Activated T-cell treated with anti-CD3 and anti-CD28 coated beads, Interleukin-2, amount 50 U/mL, for 4 hours (primary cell): ENCODE results near the gene ISG20L2. TPM values are rescaled to one million over a fixed set of nuclear protein-coding genes. Genes with fewer than 3 reads are reported as not detected.

Experiments
- total RNA-seq, 3 donors: library from RNA; stranded (reverse); gene quantifications; one replicate each; pipeline ENCODE4 v1.2.1, GENCODE V29; 2021

Gene ISG20L2
- total RNA-seq, 3 donors from 2014 or later, result 62.4 to 65.9 (median 63.8) TPM

Other genes with a start within 250 kb of the ISG20L2 start
- 10 to 100 TPM; 42.5 to 50.9 (median 46.3) TPM for gene MEF2D, start 228.0 kb downstream of the ISG20L2 start, total RNA-seq
- gene IQGAP3, start 156.2 kb downstream of the ISG20L2 start, total RNA-seq, result under 1 TPM; 0.18 to 0.38 (median 0.37) TPM
- gene TTC24, start 149.0 kb downstream of the ISG20L2 start, total RNA-seq, result 10 to 100 TPM in 1 of 3 donors, 1 to 10 TPM in 2; 2.9 to 10.9 (median 5.4) TPM
- gene NAXE, start 137.0 kb downstream of the ISG20L2 start, total RNA-seq, result 100 to 1,000 TPM in 1 of 3 donors, 10 to 100 TPM in 2; 80.3 to 102 (median 83.7) TPM
- 100 to 1,000 TPM; 171 to 190 (median 174) TPM for gene GPATCH4, start 127.3 kb downstream of the ISG20L2 start, total RNA-seq
- gene HAPLN2, start 109.4 kb downstream of the ISG20L2 start, total RNA-seq, result not detected
- not detected for gene BCAN, start 86.6 kb downstream of the ISG20L2 start, total RNA-seq
- under 1 TPM; 0.05 to 0.13 (median 0.05) TPM for gene NES, start 51.4 kb downstream of the ISG20L2 start, total RNA-seq
- 1 to 10 TPM; 1.8 to 2.5 (median 2.4) TPM for gene CRABP2, start 23.2 kb downstream of the ISG20L2 start, total RNA-seq
- gene METTL25B, start 297 bp downstream of the ISG20L2 start, total RNA-seq, result 10 to 100 TPM; 16.6 to 18.9 (median 18.5) TPM
- gene MRPL24, start 12.3 kb upstream of the ISG20L2 start, total RNA-seq, result 100 to 1,000 TPM; 132 to 138 (median 132) TPM
- 100 to 1,000 TPM; 221 to 249 (median 230) TPM for gene HDGF, start 22.9 kb upstream of the ISG20L2 start, total RNA-seq
- 100 to 1,000 TPM; 108 to 111 (median 111) TPM for gene PRCC, start 38.8 kb upstream of the ISG20L2 start, total RNA-seq
- 100 to 1,000 TPM; 200 to 245 (median 214) TPM for gene SH2D2A, start 88.1 kb upstream of the ISG20L2 start, total RNA-seq
- under 1 TPM in 1 of 3 donors, not detected in 2; 0.11 TPM for gene INSRR, start 130.4 kb upstream of the ISG20L2 start, total RNA-seq
- 1 to 10 TPM in 2 of 3 donors, under 1 TPM in 1; 0.55 to 2.4 (median 1.8) TPM for gene NTRK1, start 132.1 kb upstream of the ISG20L2 start, total RNA-seq
- gene PEAR1, start 165.0 kb upstream of the ISG20L2 start, total RNA-seq, result under 1 TPM in 1 of 3 donors, not detected in 2; 0.05 TPM
- gene LRRC71, start 191.9 kb upstream of the ISG20L2 start, total RNA-seq, result not detected